H1 (cell line): ENCODE results near the gene BBS1. TPM values are rescaled to one million over a fixed set of nuclear protein-coding genes. Genes with fewer than 3 reads are reported as not detected.

Experiments used
- CTCF ChIA-PET: fragments of 300-600 bp; sonication (Branson Sonifier 250); formaldehyde crosslinking; loops from one replicate; lab custom pipeline; 2021; ENCODE audit not compliant: partially characterized antibody; lab: Charles Lee
- POLR2A ChIA-PET: fragments of 300-600 bp; sonication (Branson Sonifier 250); formaldehyde crosslinking; loops from one replicate; lab custom pipeline; 2021; ENCODE audit warnings: inconsistent platforms; ENCODE audit not compliant: partially characterized antibody; lab: Charles Lee
- DNase-seq, 2 experiments: peaks; one replicate each; pipeline versions ENCODE4 v3.0.0 to v3.0.0-alpha.2; 2010 to 2022; ENCODE audit warnings: low spot score in 2 of 2, low read depth in 1 of 2, mixed read lengths in 1 of 2
- FAIRE-seq: peaks from 2 replicates; lab custom pipeline; 2011; peaks lifted over from hg19 to GRCh38; lab: Jason Lieb, UNC
- H2AFZ ChIP-seq: 2 replicates; pipeline ENCODE4 v1.8.1; 2012; ENCODE audit warnings: low read length, inconsistent platforms
- H2AK5ac ChIP-seq: 2 replicates; pipeline ENCODE4 v1.6.1; 2013; ENCODE audit warnings: low read depth, low read length
- H2BK120ac ChIP-seq: replicated peaks from 2 replicates; pipeline ENCODE3; 2013; ENCODE audit warnings: low read depth, low read length, inconsistent platforms
- H2BK12ac ChIP-seq: 2 replicates; pipeline ENCODE4 v1.6.1; 2013; ENCODE audit warnings: low read depth, low read length
- H2BK15ac ChIP-seq: 2 replicates; pipeline ENCODE4 v1.6.1; 2013; ENCODE audit warnings: low read length
- H2BK20ac ChIP-seq: 2 replicates; pipeline ENCODE4 v1.6.1; 2013; ENCODE audit warnings: low read length
- H2BK5ac ChIP-seq: 2 replicates; pipeline ENCODE4 v1.6.1; 2013; ENCODE audit warnings: low read depth, low read length
- H3K14ac ChIP-seq: 2 replicates; pipeline ENCODE4 v1.6.1; 2013; ENCODE audit warnings: inconsistent platforms; ENCODE audit not compliant: insufficient read length
- H3K18ac ChIP-seq: 2 replicates; pipeline ENCODE4 v1.6.1; 2013; ENCODE audit warnings: low read length; ENCODE audit errors: extremely low read depth
- H3K23ac ChIP-seq: 2 replicates; pipeline ENCODE4 v1.6.1; 2013; ENCODE audit warnings: inconsistent platforms; ENCODE audit not compliant: insufficient read length
- H3K23me2 ChIP-seq: 2 replicates; pipeline ENCODE4 v1.6.1; 2013; ENCODE audit warnings: low read depth, low read length
- H3K27ac ChIP-seq: 2 replicates; pipeline ENCODE4 v1.6.1; 2011; ENCODE audit warnings: low read depth, low read length, inconsistent platforms
- H3K27me3 ChIP-seq, 4 experiments: replicated peaks in 1 of 4; 1 replicate in 1 of 4; 2 replicates in 3 of 4; pipeline versions ENCODE4 v1.6.1 to v1.8.1; 2011 to 2013; ENCODE audit warnings: low read length in 3 of 4, mild to moderate bottlenecking in 3 of 4, inconsistent platforms in 2 of 4, mixed read lengths in 2 of 4, moderate library complexity in 1 of 4; ENCODE audit not compliant: control insufficient read depth in 3 of 4, insufficient read depth in 3 of 4; ENCODE audit errors: extremely low read depth in 1 of 4
- H3K36me3 ChIP-seq, 4 experiments: 2 replicates each; pipeline versions ENCODE4 v1.6.1 to v1.8.1; 2011 to 2013; ENCODE audit warnings: mild to moderate bottlenecking in 4 of 4, low read length in 3 of 4, moderate library complexity in 2 of 4, control low read depth in 1 of 4, inconsistent platforms in 1 of 4; ENCODE audit not compliant: insufficient read depth in 4 of 4, control insufficient read depth in 2 of 4
- H3K4ac ChIP-seq: replicated peaks from 2 replicates; pipeline ENCODE3; 2013; ENCODE audit warnings: low read length, low read depth, mixed read lengths, inconsistent platforms; ENCODE audit not compliant: insufficient read length
- H3K4me1 ChIP-seq, 4 experiments: replicated peaks in 1 of 4; 1 replicate in 1 of 4; 2 replicates in 3 of 4; pipeline versions ENCODE4 v1.6.1 to v1.8.1; 2011 to 2013; ENCODE audit warnings: low read length in 3 of 4, inconsistent platforms in 2 of 4, mixed read lengths in 1 of 4; ENCODE audit not compliant: insufficient read depth in 4 of 4, control insufficient read depth in 3 of 4
- H3K4me2 ChIP-seq, 2 experiments: 2 replicates each; pipeline versions ENCODE4 v1.6.1 to v1.8.1; 2011 to 2013; ENCODE audit warnings: low read depth in 2 of 2, low read length in 2 of 2, control low read depth in 1 of 2, inconsistent platforms in 1 of 2, mild to moderate bottlenecking in 1 of 2; ENCODE audit not compliant: insufficient read depth in 1 of 2
- H3K4me3 ChIP-seq, 4 experiments: fragments of 200-600, 300-600 bp in 1 of 4; sonication (generic), shearing (Covaris generic), sonication (Bioruptor Twin) in 1 of 4; 2 replicates each; pipeline versions ENCODE4 v1.5.1 to v1.8.1; 2011 to 2016; ENCODE audit warnings: low read length in 4 of 4, low read depth in 3 of 4, control low read depth in 2 of 4, inconsistent platforms in 2 of 4, mild to moderate bottlenecking in 2 of 4, mixed read lengths in 1 of 4, moderate library complexity in 1 of 4; ENCODE audit not compliant: insufficient read depth in 2 of 4; ENCODE audit errors: extremely low read depth in 1 of 4
- H3K56ac ChIP-seq: replicated peaks from 2 replicates; pipeline ENCODE3; 2013; ENCODE audit warnings: low read depth, mild to moderate bottlenecking, mixed read lengths, low read length, inconsistent platforms; ENCODE audit not compliant: insufficient read length
- H3K79me1 ChIP-seq: 2 replicates; pipeline ENCODE4 v1.6.1; 2013; ENCODE audit warnings: low read depth, low read length, control low read depth
- H3K79me2 ChIP-seq, 2 experiments: 2 replicates each; pipeline versions ENCODE4 v1.6.1 to v1.8.1; 2012 to 2013; ENCODE audit warnings: low read length in 2 of 2, mild to moderate bottlenecking in 2 of 2, inconsistent platforms in 1 of 2; ENCODE audit not compliant: insufficient read depth in 2 of 2, control insufficient read depth in 1 of 2
- H3K9ac ChIP-seq, 4 experiments: replicated peaks in 1 of 4; 1 replicate in 1 of 4; 2 replicates in 3 of 4; pipeline versions ENCODE4 v1.6.1 to v1.8.1; 2011 to 2013; ENCODE audit warnings: low read depth in 3 of 4, low read length in 3 of 4, control low read depth in 2 of 4, mild to moderate bottlenecking in 2 of 4, moderate library complexity in 2 of 4, inconsistent platforms in 1 of 4; ENCODE audit errors: extremely low read depth in 1 of 4
- H3K9me3 ChIP-seq, 2 experiments: 2 replicates each; pipeline versions ENCODE4 v1.6.1 to v1.8.1; 2012 to 2013; ENCODE audit warnings: mild to moderate bottlenecking in 2 of 2, moderate library complexity in 2 of 2, control low read depth in 1 of 2, inconsistent platforms in 1 of 2, low read depth in 1 of 2, low read length in 1 of 2, mixed read lengths in 1 of 2; ENCODE audit not compliant: insufficient read depth in 2 of 2
- H4K20me1 ChIP-seq, 2 experiments: replicated peaks in 1 of 2; 2 replicates each; pipeline versions ENCODE3 to v1.8.1; 2011 to 2013; ENCODE audit warnings: inconsistent platforms in 2 of 2, low read length in 2 of 2, mild to moderate bottlenecking in 1 of 2; ENCODE audit not compliant: insufficient read depth in 2 of 2, control insufficient read depth in 1 of 2
- H4K5ac ChIP-seq: 2 replicates; pipeline ENCODE4 v1.6.1; 2013; ENCODE audit warnings: low read length, low read depth, mixed read lengths, inconsistent platforms; ENCODE audit not compliant: insufficient read length
- H4K8ac ChIP-seq: 2 replicates; pipeline ENCODE4 v1.8.0; 2013; ENCODE audit warnings: mild to moderate bottlenecking, moderate library complexity, low read length, inconsistent platforms; ENCODE audit not compliant: insufficient read depth; ENCODE audit errors: extremely low read depth
- H4K91ac ChIP-seq: replicated peaks from 2 replicates; pipeline ENCODE3; 2013; ENCODE audit warnings: low read length, mixed read lengths, inconsistent platforms; ENCODE audit not compliant: insufficient read length
- BACH1 ChIP-seq: IDR thresholded peaks from 2 replicates; pipeline ENCODE4 v1.6.1; 2012; ENCODE audit warnings: low read length, improper control_type of control experiment
- BRCA1 ChIP-seq: IDR thresholded peaks from 2 replicates; pipeline ENCODE4 v1.6.1; 2012; ENCODE audit warnings: low read depth, low read length, improper control_type of control experiment
- CTCF ChIP-seq, 3 experiments: IDR thresholded peaks; 1 replicate in 2 of 3; 2 replicates in 1 of 3; pipeline versions ENCODE4 v1.5.1 to v1.6.1; 2011; ENCODE audit warnings: low read length in 3 of 3, mild to moderate bottlenecking in 3 of 3, inconsistent platforms in 2 of 3, low read depth in 1 of 3, moderate library complexity in 1 of 3; ENCODE audit not compliant: insufficient read depth in 1 of 3; ENCODE audit errors: control extremely low read depth in 1 of 3
- JUND ChIP-seq: IDR thresholded peaks from 2 replicates; pipeline ENCODE4 v1.6.1; 2011; ENCODE audit warnings: mild to moderate bottlenecking, improper control_type of control experiment, low read length
- NANOG ChIP-seq: IDR thresholded peaks from 2 replicates; pipeline ENCODE4 v1.6.1; 2011; ENCODE audit warnings: low read length, low read depth, mild to moderate bottlenecking, inconsistent platforms; ENCODE audit not compliant: insufficient read depth, poor library complexity, severe bottlenecking
- SAP30 ChIP-seq: fragments of 300-600 bp; sonication (generic); IDR thresholded peaks from 2 replicates; pipeline ENCODE4 v1.7.1; 2012; ENCODE audit warnings: low read length, moderate library complexity, mild to moderate bottlenecking, inconsistent platforms; ENCODE audit not compliant: insufficient read depth, insufficient replicate concordance
- TAF7 ChIP-seq: optimal IDR thresholded peaks from 2 replicates; pipeline ENCODE3; 2011; ENCODE audit warnings: low read depth, mild to moderate bottlenecking, inconsistent platforms, low read length, moderate library complexity, borderline replicate concordance
- TCF12 ChIP-seq: IDR thresholded peaks from 2 replicates; pipeline ENCODE4 v1.6.1; 2011; ENCODE audit warnings: low read depth, mild to moderate bottlenecking, low read length
- YY1 ChIP-seq: IDR thresholded peaks from 2 replicates; pipeline ENCODE4 v1.6.1; 2011; ENCODE audit warnings: low read depth, mild to moderate bottlenecking, low read length
- WGBS, 2 experiments: shearing (Covaris generic) in 1 of 2; methylation state at CpG; one replicate each; pipeline versions ENCODE4 v1.1.6 to v1.1.7; 2013 to 2015; ENCODE audit warnings: low lambda C conversion rate in 2 of 2, mixed read lengths in 2 of 2, inconsistent platforms in 1 of 2, low coverage in 1 of 2, missing lambda C conversion rate in 1 of 2; ENCODE audit not compliant: insufficient replicate concordance in 2 of 2, insufficient coverage in 1 of 2, insufficient read length in 1 of 2; ENCODE audit errors: extremely low coverage in 1 of 2, missing lambda C conversion rate in 1 of 2; 5-methylcytosine and 5-hydroxymethylcytosine counted together
- polyA plus RNA-seq, 7 experiments: library from polyadenylated mRNA; depleted of rRNA in 3 of 7; stranded (reverse) in 5 of 7; unstranded in 2 of 7; fragments of >200 nt in 5 of 7; fragments of 200-250 nt in 2 of 7; gene quantifications; 1 replicate in 5 of 7; 2 replicates in 1 of 7; 4 replicates in 1 of 7; pipeline versions ENCODE4 v1.2.1 to v1.2.3, GENCODE V29; 2011 to 2013; ENCODE audit warnings: missing spikeins in 2 of 7, mixed read lengths in 2 of 7
- total RNA-seq: library from RNA; stranded (reverse); fragmentation: NEBNext Ultra II Directional; extraction: Animal tissue kit (Norgen Biotek cat#: 25700); gene quantifications from 2 replicates; pipeline ENCODE4 v1.2.1, GENCODE V29; 2021

The BBS1 gene
- total and polyA plus RNA-seq, 2 of the 8 experiments (the other 6 are each of a cell fraction or from before 2014, with no cell fraction given), result 19.1 to 19.5 TPM

- Histone ChIP-seq H3K9me3 (no peaks in the 10 kb centered on the region), H2BK5ac (no peak overlapping the region), H3K4ac (no peak overlapping the region), H3K4me2 (no peak overlapping the region), H2BK20ac (no peak overlapping the region), H3K23me2 (no peaks in the 10 kb centered on the region), H2BK15ac (no peak overlapping the region), H3K79me1 (no peaks in the 10 kb centered on the region), H4K5ac (no peak overlapping the region), H3K79me2 (no peaks in the 10 kb centered on the region), H3K56ac (no peak overlapping the region), H2AFZ (no peak overlapping the region), H2BK120ac (no peak overlapping the region), H2AK5ac (no peak overlapping the region), H3K27ac (no peak overlapping the region), H3K36me3 (no peaks in the 10 kb centered on the region; a peak in 2 of 8 replicates), H3K18ac (no peak overlapping the region), H3K14ac (no peak overlapping the region), H3K4me3 (no peak overlapping the region), H4K8ac (no peak overlapping the region), H3K4me1 (peaks cover 2 to 9% (median 3%) of the 10 kb centered on the region in 4 experiments; a peak in 6 of 7 replicates), H3K9ac (0 out of 7 replicates have a peak overlapping the region, but pooled peaks of 1 of the 4 experiments have one; percentile 1), H3K27me3 (no peaks in the 10 kb centered on the region), H2BK12ac (no peak overlapping the region), H4K20me1 (peaks cover 2% of the 10 kb centered on the region in 2 experiments), H4K91ac (no peak overlapping the region), H3K23ac (no peak overlapping the region)
- 90% methylated on average over 20 of the region's 20 CpGs; no CpG with 5 or more reads in 1 of the 2 experiments for WGBS, 2 experiments
- FAIRE-seq (no peak), DNase-seq (peak in 1 of 2 experiments; percentile 38)
- ChIA-PET POLR2A (interaction anchor here (1.1 to 2.0 kb wide), 3 partner anchors 9 to 18 kb away, joined by 3 to 6 read pairs (median 3); no protein-coding TSS in a partner anchor), CTCF (interaction anchor here (0.9 to 1.7 kb wide), 3 partner anchors 35 to 110 kb away, joined by 3 to 4 read pairs (median 3); partner anchors contain the start of gene MRPL11)
- TF ChIP-seq TAF7 (no peak), BRCA1 (no peak), CTCF (IDR thresholded peaks at IDR 0.05; ENCODE audit: control extremely low read depth in 1 of 3, insufficient read depth in 1 of 3, low read depth in 1 of 3, low read length in 3 of 3) (no peak), JUND (no peak), YY1 (no peak), SAP30 (no peak), NANOG (no peak), BACH1 (no peak), TCF12 (no peak)
Measured at GRCh38 chr11:66473608-66474515, 36.6 kb upstream of the BBS1 start.
